Gastrocnemius medialis (tissue), 4 donors: Measurements from ENCODE around the gene HERPUD1. TPM values are rescaled to one million over a fixed set of nuclear protein-coding genes. Genes with fewer than 3 reads are reported as not detected.

ENCODE experiments used
- ATAC-seq, 2 donors: fragments of 150-250 bp; one replicate each; pipeline ENCODE4 v1.9.1; 2016
- DNase-seq, 2 donors: peaks; one replicate each; pipeline ENCODE4 v3.0.0-alpha.2; 2019
- H3K27ac ChIP-seq, 4 donors: fragments of 200-600 bp; sonication (generic); 1 replicate in 1 of 4; 2 replicates in 3 of 4; pipeline ENCODE4 v1.5.1; 2016 to 2018; ENCODE audit warnings: mild to moderate bottlenecking in 2 of 4, moderate library complexity in 1 of 4
- H3K27me3 ChIP-seq, 3 donors: fragments of 200-600 bp; sonication (generic) in 2 of 3; 1 replicate in 1 of 3; 2 replicates in 2 of 3; pipeline versions ENCODE4 v1.5.1 to v1.6.0; 2016 to 2019; ENCODE audit warnings: mild to moderate bottlenecking in 1 of 3, moderate library complexity in 1 of 3
- H3K36me3 ChIP-seq, 2 donors: fragments of 200-600 bp; sonication (generic) in 1 of 2; one replicate each; pipeline ENCODE4 v1.5.1; 2017 to 2018
- H3K4me1 ChIP-seq, 2 donors: fragments of 200-600 bp; sonication (generic) in 1 of 2; one replicate each; pipeline ENCODE4 v1.5.1; 2016 to 2017; ENCODE audit warnings: mild to moderate bottlenecking in 2 of 2
- H3K4me3 ChIP-seq, 4 donors: fragments of 200-600 bp; sonication (generic) in 3 of 4; 1 replicate in 1 of 4; 2 replicates in 3 of 4; pipeline ENCODE4 v1.5.1; 2016 to 2019; ENCODE audit warnings: mild to moderate bottlenecking in 2 of 4
- H3K9me3 ChIP-seq, 3 donors: fragments of 200-600 bp; sonication (generic) in 2 of 3; 1 replicate in 1 of 3; 2 replicates in 2 of 3; pipeline ENCODE4 v1.5.1; 2016 to 2019
- POLR2A ChIP-seq, 2 donors: fragments of 450-650 bp; IDR thresholded peaks; one replicate each; pipeline ENCODE4 v1.6.1; 2017; ENCODE audit warnings: antibody characterized with exemption in 2 of 2, mild to moderate bottlenecking in 2 of 2, moderate library complexity in 2 of 2
- in situ Hi-C, 4 donors: fragments of 200-750 bp; cut with MboI; loops; one replicate each; pipeline versions ENCODE4 v1.15.0 to v1.8.0; 2017; ENCODE audit warnings: low sequenced_read_pairs in 4 of 4
- intact Hi-C: fragments of 100-400 bp; cut with DNase I; formaldehyde crosslinking; loops from one replicate; pipeline ENCODE4 v1.15.1; 2023; ENCODE audit warnings: low total_unique reads
- total RNA-seq, 4 donors: library from RNA; depleted of rRNA; stranded (reverse); fragments of >200 nt; gene quantifications; one replicate each; pipeline versions ENCODE4 v1.1.0 to v1.2.3, GENCODE V29; 2016
- TF ChIP-seq, protein P1 (sequence below), 5 experiments: fragments of 450-650 bp in 3 of 5; fragments of 200-600 bp in 2 of 5; sonication (generic) in 2 of 5; IDR thresholded peaks in 4 of 5; conservative IDR thresholded peaks in 1 of 5; 1 replicate in 4 of 5; 2 replicates in 1 of 5; pipeline ENCODE4 v1.5.1; 2016 to 2019; ENCODE audit warnings: antibody characterized with exemption in 5 of 5, mild to moderate bottlenecking in 3 of 5, moderate library complexity in 3 of 5

HERPUD1 gene
- total RNA-seq, 4 donors from 2014 or later, result 110 to 281 (median 125) TPM

DNA sequence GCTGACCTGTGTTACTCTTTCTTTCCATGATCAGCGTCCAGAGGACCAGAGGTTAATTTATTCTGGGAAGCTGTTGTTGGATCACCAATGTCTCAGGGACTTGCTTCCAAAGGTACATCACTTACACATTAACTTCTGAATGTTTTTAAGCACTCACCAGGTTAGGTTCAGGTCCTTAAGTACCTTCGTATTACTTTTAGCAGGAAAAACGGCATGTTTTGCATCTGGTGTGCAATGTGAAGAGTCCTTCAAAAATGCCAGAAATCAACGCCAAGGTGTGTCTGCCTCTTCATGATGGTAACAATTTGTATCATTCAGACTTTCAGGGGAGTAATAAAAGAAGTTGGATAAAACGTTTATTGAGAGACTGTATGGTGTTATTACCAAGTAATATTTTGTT is 3.3 kb downstream of the HERPUD1 start:
- H3K9me3 ChIP-seq, result no peaks in the 10 kb centered on the region
- H3K36me3 ChIP-seq, result peaks cover 2 to 51% of the 10 kb centered on the region in 2 donors
- in situ Hi-C loops (no loop called here), intact Hi-C loops (loop anchor here (10.0 kb wide), 1 partner anchor 420 kb away; no protein-coding TSS in a partner anchor)
- H3K4me3 ChIP-seq, result peak overlapping the region; percentile 5 to 99 (median 51)
- peaks cover 30 to 38% of the 10 kb centered on the region in 2 donors for H3K4me1 ChIP-seq
- peak overlapping the region; percentile 96 to 100 (median 98) for H3K27ac ChIP-seq
- H3K27me3 ChIP-seq, result no peaks in the 10 kb centered on the region
- TF ChIP-seq POLR2A (IDR thresholded peaks at IDR 0.05), result no peak
- TF ChIP-seq, protein P1, sequence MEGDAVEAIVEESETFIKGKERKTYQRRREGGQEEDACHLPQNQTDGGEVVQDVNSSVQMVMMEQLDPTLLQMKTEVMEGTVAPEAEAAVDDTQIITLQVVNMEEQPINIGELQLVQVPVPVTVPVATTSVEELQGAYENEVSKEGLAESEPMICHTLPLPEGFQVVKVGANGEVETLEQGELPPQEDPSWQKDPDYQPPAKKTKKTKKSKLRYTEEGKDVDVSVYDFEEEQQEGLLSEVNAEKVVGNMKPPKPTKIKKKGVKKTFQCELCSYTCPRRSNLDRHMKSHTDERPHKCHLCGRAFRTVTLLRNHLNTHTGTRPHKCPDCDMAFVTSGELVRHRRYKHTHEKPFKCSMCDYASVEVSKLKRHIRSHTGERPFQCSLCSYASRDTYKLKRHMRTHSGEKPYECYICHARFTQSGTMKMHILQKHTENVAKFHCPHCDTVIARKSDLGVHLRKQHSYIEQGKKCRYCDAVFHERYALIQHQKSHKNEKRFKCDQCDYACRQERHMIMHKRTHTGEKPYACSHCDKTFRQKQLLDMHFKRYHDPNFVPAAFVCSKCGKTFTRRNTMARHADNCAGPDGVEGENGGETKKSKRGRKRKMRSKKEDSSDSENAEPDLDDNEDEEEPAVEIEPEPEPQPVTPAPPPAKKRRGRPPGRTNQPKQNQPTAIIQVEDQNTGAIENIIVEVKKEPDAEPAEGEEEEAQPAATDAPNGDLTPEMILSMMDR (IDR thresholded peaks at IDR 0.05 in 4 of 5, conservative IDR thresholded peaks at IDR 0.05 in 1 of 5), result no peak
- no peak for DNase-seq
- no peak for ATAC-seq

GRCh38 chr16:56936491-56936890 is 4.5 kb downstream of the HERPUD1 start:
- no peak for DNase-seq
- no peak overlapping the region for H3K4me3 ChIP-seq
- in situ Hi-C loops, result no loop called here
- intact Hi-C loops, result loop anchor here (10.0 kb wide), 1 partner anchor 422 kb away; no protein-coding TSS in a partner anchor
- peaks cover 4 to 64% of the 10 kb centered on the region in 2 donors for H3K36me3 ChIP-seq
- no peak for ATAC-seq
- H3K27ac ChIP-seq, result no peak overlapping the region
- peaks cover 26 to 30% of the 10 kb centered on the region in 2 donors for H3K4me1 ChIP-seq
- no peaks in the 10 kb centered on the region for H3K27me3 ChIP-seq
- no peaks in the 10 kb centered on the region for H3K9me3 ChIP-seq
- TF ChIP-seq, protein P1 (IDR thresholded peaks at IDR 0.05 in 4 of 5, conservative IDR thresholded peaks at IDR 0.05 in 1 of 5), result no peak
- no peak for TF ChIP-seq POLR2A (IDR thresholded peaks at IDR 0.05)

DNA sequence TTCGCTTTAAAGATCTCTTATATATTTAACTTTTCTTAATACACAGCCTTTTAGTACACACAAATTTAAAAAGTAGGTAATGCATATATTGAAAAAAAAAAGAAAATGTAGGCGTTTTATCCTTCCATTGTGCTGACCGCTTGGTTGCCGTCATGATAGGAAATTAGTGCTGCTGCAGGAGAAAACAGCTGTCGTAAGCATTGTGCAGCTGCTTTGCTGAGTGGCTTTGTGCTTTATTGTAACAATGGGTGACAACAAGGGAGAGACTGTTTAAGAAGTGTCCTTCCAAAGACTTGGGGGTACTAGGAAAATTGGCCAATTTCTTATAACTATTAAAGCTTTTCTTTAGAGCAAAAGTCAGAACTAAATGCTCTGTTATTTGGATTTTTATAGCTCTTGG is 5.0 kb downstream of the HERPUD1 start:
- in situ Hi-C loops, result no loop called here
- H3K27ac ChIP-seq, result no peak overlapping the region

GRCh38 chr16:56938664-56939513 is 6.9 kb downstream of the HERPUD1 start:
- ATAC-seq (no peak), DNase-seq (no peak)
- TF ChIP-seq, protein P1 (IDR thresholded peaks at IDR 0.05 in 4 of 5, conservative IDR thresholded peaks at IDR 0.05 in 1 of 5), result no peak
- no peak for TF ChIP-seq POLR2A (IDR thresholded peaks at IDR 0.05)
- intact Hi-C loops (loop anchor here (10.0 kb wide), 1 partner anchor 424 kb away; no protein-coding TSS in a partner anchor), in situ Hi-C loops (no loop called here)
- Histone ChIP-seq H3K4me3 (no peak overlapping the region), H3K27ac (peak overlapping the region in 1 of 4 donors; percentile 9), H3K9me3 (no peaks in the 10 kb centered on the region), H3K27me3 (no peaks in the 10 kb centered on the region), H3K4me1 (peaks cover 21 to 24% of the 10 kb centered on the region in 2 donors), H3K36me3 (peaks cover 4 to 88% of the 10 kb centered on the region in 2 donors)

More for the DNA sequence above, 5.0 kb downstream of the HERPUD1 start:
- H3K36me3 ChIP-seq, result peaks cover 4 to 69% of the 10 kb centered on the region in 2 donors
- H3K9me3 ChIP-seq, result no peaks in the 10 kb centered on the region
- intact Hi-C loops, result loop anchor here (10.0 kb wide), 1 partner anchor 422 kb away; no protein-coding TSS in a partner anchor
- TF ChIP-seq, protein P1 (IDR thresholded peaks at IDR 0.05 in 4 of 5, conservative IDR thresholded peaks at IDR 0.05 in 1 of 5), result no peak
- no peak for TF ChIP-seq POLR2A (IDR thresholded peaks at IDR 0.05)
- DNase-seq (no peak), ATAC-seq (no peak)
- no peak overlapping the region for H3K4me3 ChIP-seq
- H3K4me1 ChIP-seq, result peaks cover 24 to 30% of the 10 kb centered on the region in 2 donors
- no peaks in the 10 kb centered on the region for H3K27me3 ChIP-seq
